PC-3 (cell line): ENCODE results near the gene ASCL4. TPM values are rescaled to one million over a fixed set of nuclear protein-coding genes. Genes with fewer than 3 reads are reported as not detected.

ENCODE experiments used
- ATAC-seq: fragments of 200-7000 bp; cut with Tn5 transposase; 2 replicates; pipeline ENCODE4 v1.9.1; 2020; ENCODE audit warnings: mild to moderate bottlenecking, moderate library complexity
- BruUV-seq: library from RNA; stranded (reverse); fragments of 400-500 nt; replicated peaks from 2 replicates; lab custom pipeline; 2021; lab: Mats Ljungman, UMichigan
- CTCF ChIA-PET: fragments of 300-600 bp; sonication (Branson Sonifier 250); formaldehyde crosslinking; loops from one replicate; lab custom pipeline; 2022; ENCODE audit warnings: antibody characterized with exemption; lab: Charles Lee
- POLR2A ChIA-PET: fragments of 300-600 bp; sonication (Branson Sonifier 250); formaldehyde crosslinking; loops from one replicate; lab custom pipeline; 2022; ENCODE audit warnings: antibody characterized with exemption; ENCODE audit not compliant: unreplicated experiment; lab: Charles Lee
- DNase-seq: peaks from one replicate; pipeline ENCODE4 v3.0.0-alpha.2; 2015
- H2AFZ ChIP-seq: fragments of 300-600 bp; sonication (generic); 2 replicates; pipeline ENCODE4 v1.6.0; 2016; ENCODE audit warnings: antibody characterized with exemption, low read length
- H3F3A ChIP-seq: fragments of 300-600 bp; sonication (generic); one replicate; pipeline ENCODE4 v1.6.0; 2017; ENCODE audit warnings: antibody characterized with exemption, low read length, control low read depth, mild to moderate bottlenecking; ENCODE audit not compliant: unreplicated experiment
- H3K27ac ChIP-seq: fragments of 300-600 bp; sonication (generic); 2 replicates; pipeline ENCODE4 v1.5.1; 2016; ENCODE audit warnings: mild to moderate bottlenecking, low read length
- H3K27me3 ChIP-seq: fragments of 300-600 bp; sonication (generic); 2 replicates; pipeline ENCODE4 v1.6.1; 2016; ENCODE audit warnings: low read length, mixed read lengths
- H3K36me3 ChIP-seq: fragments of 300-600 bp; sonication (generic); 2 replicates; pipeline ENCODE4 v1.6.1; 2016; ENCODE audit warnings: low read depth, mixed run types, low read length, mixed read lengths
- H3K4me1 ChIP-seq: fragments of 300-600 bp; sonication (generic); 2 replicates; pipeline ENCODE4 v1.5.1; 2016; ENCODE audit warnings: low read length; ENCODE audit not compliant: insufficient read depth
- H3K4me2 ChIP-seq: fragments of 300-600 bp; sonication (generic); 2 replicates; pipeline ENCODE4 v1.6.0; 2016; ENCODE audit warnings: low read length
- H3K4me3 ChIP-seq: fragments of 300-600 bp; sonication (generic); 2 replicates; pipeline ENCODE4 v1.5.1; 2016; ENCODE audit warnings: mild to moderate bottlenecking, low read length, mixed read lengths
- H3K79me2 ChIP-seq: fragments of 300-600 bp; sonication (generic); 2 replicates; pipeline ENCODE4 v1.6.1; 2017; ENCODE audit warnings: low read length, mixed read lengths
- H3K9ac ChIP-seq: fragments of 300-600 bp; sonication (generic); 2 replicates; pipeline ENCODE4 v1.6.0; 2016; ENCODE audit warnings: mild to moderate bottlenecking, low read length
- H3K9me2 ChIP-seq: fragments of 300-600 bp; sonication (generic); replicated peaks from 2 replicates; pipeline ENCODE4 v1.6.1; 2016; ENCODE audit warnings: mixed run types, low read length, mixed read lengths
- H3K9me3 ChIP-seq: fragments of 300-600 bp; sonication (generic); 2 replicates; pipeline ENCODE4 v1.6.1; 2016; ENCODE audit warnings: low read length, mixed read lengths
- H4K20me1 ChIP-seq: fragments of 300-600 bp; sonication (generic); 2 replicates; pipeline ENCODE4 v1.6.1; 2016; ENCODE audit warnings: low read length, mixed read lengths
- CTCF ChIP-seq: fragments of 300-600 bp; sonication (generic); conservative IDR thresholded peaks from 2 replicates; pipeline ENCODE4 v1.5.1; 2017; ENCODE audit warnings: antibody characterized with exemption, low read depth, mild to moderate bottlenecking, low read length
- EZH2 ChIP-seq: fragments of 300-600 bp; sonication (generic); IDR thresholded peaks from one replicate; pipeline ENCODE4 v1.6.1; 2017; ENCODE audit warnings: antibody characterized with exemption, mild to moderate bottlenecking, low read length; ENCODE audit not compliant: unreplicated experiment
- EZH2phosphoT487 ChIP-seq: fragments of 300-600 bp; sonication (generic); IDR thresholded peaks from 2 replicates; pipeline ENCODE4 v1.6.1; 2018; ENCODE audit warnings: mild to moderate bottlenecking, antibody characterized with exemption, low read length, borderline replicate concordance
- intact Hi-C: fragments of 100-400 bp; cut with micrococcal nuclease; formaldehyde crosslinking; loops from 2 replicates; pipeline ENCODE4 v1.9.0; 2023
- total RNA-seq: library from RNA; depleted of rRNA; stranded (reverse); fragments of >200 nt; gene quantifications from 2 replicates; pipeline ENCODE4 v1.2.3, GENCODE V29; 2014

Gene ASCL4
- total RNA-seq, 1 experiment from 2014 or later = not detected

- H3F3A ChIP-seq = no peaks in the 10 kb centered on the region
- H3K27ac ChIP-seq = no peak overlapping the region
- no peak overlapping the region for H3K4me3 ChIP-seq
- no peak overlapping the region for H2AFZ ChIP-seq
- BruUV-seq = no TSS peak
- intact Hi-C loops = no loop called here
- ChIA-PET POLR2A (no interaction called here), CTCF (no interaction called here)
- no peak overlapping the region for H3K4me2 ChIP-seq
- no peak overlapping the region for H3K9ac ChIP-seq
- no peak for DNase-seq
- no peak for TF ChIP-seq EZH2
- no peaks in the 10 kb centered on the region for H3K36me3 ChIP-seq
- H3K27me3 ChIP-seq = peaks cover 68% of the 10 kb centered on the region
- no peaks in the 10 kb centered on the region for H3K9me2 ChIP-seq
- H4K20me1 ChIP-seq = no peaks in the 10 kb centered on the region
- H3K4me1 ChIP-seq = no peaks in the 10 kb centered on the region
- no peaks in the 10 kb centered on the region for H3K79me2 ChIP-seq
- H3K9me3 ChIP-seq = no peaks in the 10 kb centered on the region
- ATAC-seq = no peak
Observed at GRCh38 chr12:107798580-107798979, 24.1 kb downstream of the ASCL4 start.

- peaks cover 50% of the 10 kb centered on the region for H3K27me3 ChIP-seq
- no peak for ATAC-seq
- no peaks in the 10 kb centered on the region for H4K20me1 ChIP-seq
- H3K4me2 ChIP-seq = no peak overlapping the region
- no peaks in the 10 kb centered on the region for H3K79me2 ChIP-seq
- TF ChIP-seq EZH2 (no peak), CTCF (no peak), EZH2phosphoT487 (no peak)
- CTCF ChIA-PET = no interaction called here
- no peaks in the 10 kb centered on the region for H3K9me2 ChIP-seq
- H3K4me3 ChIP-seq = no peak overlapping the region
- POLR2A ChIA-PET = no interaction called here
- no peaks in the 10 kb centered on the region for H3F3A ChIP-seq
- H3K9me3 ChIP-seq = no peaks in the 10 kb centered on the region
- H3K4me1 ChIP-seq = no peaks in the 10 kb centered on the region
- intact Hi-C loops = no loop called here
- H2AFZ ChIP-seq = no peak overlapping the region
- no peak overlapping the region for H3K27ac ChIP-seq
- no peak for DNase-seq
- no peak overlapping the region for H3K9ac ChIP-seq
- no TSS peak for BruUV-seq
- no peaks in the 10 kb centered on the region for H3K36me3 ChIP-seq
Observed at GRCh38 chr12:107801150-107801549, 26.6 kb downstream of the ASCL4 start.

GRCh38 chr12:107803092-107803491 is 28.6 kb downstream of the ASCL4 start:
- no TSS peak for BruUV-seq
- ATAC-seq (no peak), DNase-seq (no peak)
- H3K36me3 ChIP-seq = no peaks in the 10 kb centered on the region
- H3K9ac ChIP-seq = no peak overlapping the region
- no peak overlapping the region for H3K4me3 ChIP-seq
- H3K9me3 ChIP-seq = no peaks in the 10 kb centered on the region
- no peaks in the 10 kb centered on the region for H3K9me2 ChIP-seq
- H3K4me2 ChIP-seq = no peak overlapping the region
- H3K4me1 ChIP-seq = no peaks in the 10 kb centered on the region
- CTCF ChIA-PET = no interaction called here
- no peak overlapping the region for H2AFZ ChIP-seq
- TF ChIP-seq EZH2 = no peak
- TF ChIP-seq CTCF = no peak
- TF ChIP-seq EZH2phosphoT487 = no peak
- no peaks in the 10 kb centered on the region for H3K79me2 ChIP-seq
- no peaks in the 10 kb centered on the region for H3F3A ChIP-seq
- intact Hi-C loops = no loop called here
- no peak overlapping the region for H3K27ac ChIP-seq
- H4K20me1 ChIP-seq = no peaks in the 10 kb centered on the region
- POLR2A ChIA-PET = no interaction called here
- peaks cover 33% of the 10 kb centered on the region for H3K27me3 ChIP-seq
